AG09309 (cell line): Measurements from ENCODE around the gene TMEM222.

Experiments
- DNase-seq: peaks from one replicate; pipeline ENCODE4 v3.0.0-alpha.2; 2010; ENCODE audit warnings: low read depth
- H3K4me3 ChIP-seq: 2 replicates; pipeline ENCODE4 v1.5.1; 2011; ENCODE audit warnings: mild to moderate bottlenecking, low read depth, low read length, moderate library complexity; ENCODE audit not compliant: control insufficient read depth
- CTCF ChIP-seq: IDR thresholded peaks from 2 replicates; pipeline ENCODE4 v1.5.1; 2011; ENCODE audit warnings: mild to moderate bottlenecking, low read depth, low read length, inconsistent platforms; ENCODE audit not compliant: insufficient read depth, control insufficient read depth; ENCODE audit errors: missing control alignments

TMEM222 gene

DNA sequence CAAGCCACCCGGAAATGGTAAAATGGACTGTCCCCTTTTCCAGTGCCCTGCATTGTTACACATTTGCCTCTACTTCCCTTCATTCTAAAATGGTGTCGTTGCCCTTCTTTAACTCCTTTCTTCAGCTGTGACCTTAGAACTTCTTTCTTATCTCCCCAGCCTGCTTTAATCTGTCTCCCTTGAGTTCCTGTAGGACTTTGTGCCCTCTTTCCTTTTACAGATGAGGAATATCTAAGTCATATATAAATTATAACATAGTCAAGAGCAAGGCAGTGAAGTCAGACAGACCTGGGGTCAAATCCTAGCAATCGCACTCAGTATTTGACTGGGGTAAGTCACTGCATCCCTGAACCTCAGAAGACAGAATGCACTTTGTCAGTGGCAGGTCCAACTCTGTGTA, 31.4 kb upstream of the TMEM222 start:
- TF ChIP-seq CTCF: no peak

GRCh38 chr1:27292106-27292505, 29.9 kb upstream of the TMEM222 start:
- H3K4me3 ChIP-seq: no peak overlapping the region
- TF ChIP-seq CTCF: no peak
- DNase-seq: no peak

More for the DNA sequence above, 31.4 kb upstream of the TMEM222 start:
- H3K4me3 ChIP-seq: no peak overlapping the region
- no peak for DNase-seq

DNA sequence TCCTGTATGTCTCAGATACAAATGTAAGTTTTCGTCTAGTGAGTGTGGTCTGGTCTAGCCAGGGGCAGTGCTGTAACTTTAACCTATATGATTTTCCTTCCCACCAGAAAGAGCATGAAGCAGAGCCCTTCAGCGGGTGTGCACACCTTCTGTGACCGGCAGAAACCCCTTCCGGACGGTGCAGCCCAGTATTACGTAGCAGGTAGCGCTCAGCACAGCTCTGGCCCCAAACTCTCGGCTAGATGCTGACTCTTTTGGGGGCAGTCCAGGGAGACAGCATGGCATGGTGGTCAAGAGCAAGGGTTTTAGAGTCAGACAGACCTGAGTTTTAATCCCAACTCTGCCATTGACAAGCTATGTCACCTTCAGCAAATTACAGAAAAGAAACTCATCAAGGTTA, 28.0 kb upstream of the TMEM222 start:
- no peak overlapping the region for H3K4me3 ChIP-seq
- DNase-seq: no peak
- no peak for TF ChIP-seq CTCF

DNA sequence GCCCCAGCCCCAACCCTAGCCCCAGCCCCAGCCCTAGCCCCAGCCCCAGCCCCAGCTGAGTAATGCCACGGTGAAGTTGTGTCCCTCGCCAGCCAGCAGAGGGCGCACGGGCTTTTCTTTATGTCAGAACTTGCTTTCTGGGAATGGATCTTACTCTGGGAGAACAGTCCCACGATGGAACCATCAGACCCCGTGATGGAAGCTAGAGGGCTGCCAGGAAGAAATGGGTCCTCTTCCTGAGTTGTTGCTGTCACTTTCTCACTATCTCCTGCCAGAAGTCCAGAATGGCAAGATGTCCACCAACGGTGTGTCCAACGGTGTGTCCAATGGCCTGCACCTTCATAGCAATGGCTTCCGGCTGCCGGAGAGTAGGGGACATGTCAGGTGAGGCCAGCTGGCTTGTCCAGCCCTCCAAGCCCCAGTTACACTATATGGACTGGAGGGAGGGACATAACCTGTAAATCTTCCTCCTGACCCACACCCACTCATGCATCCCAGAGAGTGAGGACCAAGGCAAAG, 25.1 kb upstream of the TMEM222 start:
- no peak for DNase-seq
- peak; percentile 73 for TF ChIP-seq CTCF
- H3K4me3 ChIP-seq: no peak overlapping the region

DNA sequence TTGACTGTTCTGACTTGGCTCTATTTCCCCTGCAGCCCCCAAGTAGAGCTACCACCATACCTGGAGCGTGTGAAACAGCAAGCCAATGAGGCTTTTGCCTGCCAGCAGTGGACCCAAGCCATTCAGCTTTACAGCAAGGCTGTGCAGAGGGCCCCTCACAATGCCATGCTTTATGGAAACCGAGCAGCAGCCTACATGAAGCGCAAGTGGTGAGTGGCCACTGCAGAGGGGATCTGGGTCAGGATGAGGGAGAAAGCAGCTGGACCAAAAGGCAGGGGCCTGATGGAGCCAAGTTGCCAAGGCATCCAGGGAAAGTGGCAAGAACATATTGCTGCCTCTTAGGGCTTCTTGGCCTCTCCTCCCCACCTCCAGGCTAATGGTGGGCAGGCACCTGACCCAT, 24.1 kb upstream of the TMEM222 start:
- TF ChIP-seq CTCF: no peak
- no peak for DNase-seq
- no peak overlapping the region for H3K4me3 ChIP-seq

DNA sequence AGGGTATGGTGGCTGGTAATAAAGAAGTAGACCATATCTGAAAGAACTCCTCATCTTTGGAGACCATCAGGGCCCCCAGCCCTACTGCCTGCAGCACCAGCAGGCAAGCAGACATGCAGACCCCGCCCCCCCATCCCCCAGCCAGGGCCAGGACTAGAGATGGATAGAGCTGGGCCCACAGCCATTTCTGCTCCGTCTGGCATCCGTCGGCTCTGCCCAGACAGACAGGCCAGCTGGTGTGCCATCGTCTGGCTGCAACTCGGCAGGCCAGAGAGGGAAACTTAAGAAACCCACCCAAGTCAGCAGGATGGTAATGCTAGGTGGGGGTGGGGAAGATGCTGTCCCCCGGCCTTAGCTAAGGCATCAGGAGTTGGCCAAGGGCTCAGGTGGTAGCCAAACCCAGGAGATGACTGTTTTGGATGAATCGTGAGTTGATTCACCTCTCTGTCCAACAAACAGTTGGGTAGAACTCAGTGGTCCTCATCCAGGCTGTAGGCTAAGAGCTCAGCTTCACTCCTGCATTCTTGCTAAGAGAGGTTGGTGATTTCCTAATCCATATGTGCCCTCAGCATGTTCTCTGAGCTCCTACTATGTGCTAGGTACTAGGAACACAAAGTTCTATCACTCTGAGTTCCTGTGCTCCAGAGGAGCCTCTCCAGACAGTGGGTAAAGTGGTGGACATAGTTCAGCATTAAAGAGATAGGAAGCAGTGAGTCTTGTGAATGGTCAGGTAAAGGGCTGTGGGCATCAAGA, 23.2 kb upstream of the TMEM222 start:
- DNase-seq: no peak
- no peak overlapping the region for H3K4me3 ChIP-seq
- no peak for TF ChIP-seq CTCF
